Neural progenitor cell (in vitro differentiated cells): ENCODE results near the gene P2RY4.

Experiments used
- EZH2phosphoT487 ChIP-seq: fragments of 200-600 bp; sonication (generic); IDR thresholded peaks from 2 replicates; pipeline ENCODE4 v1.6.1; 2017; ENCODE audit warnings: antibody characterized with exemption
- TF ChIP-seq, protein P1 (sequence below): fragments of 200-600 bp; sonication (generic); IDR thresholded peaks from 2 replicates; pipeline ENCODE4 v1.5.1; 2017; ENCODE audit warnings: antibody characterized with exemption, mild to moderate bottlenecking

DNA sequence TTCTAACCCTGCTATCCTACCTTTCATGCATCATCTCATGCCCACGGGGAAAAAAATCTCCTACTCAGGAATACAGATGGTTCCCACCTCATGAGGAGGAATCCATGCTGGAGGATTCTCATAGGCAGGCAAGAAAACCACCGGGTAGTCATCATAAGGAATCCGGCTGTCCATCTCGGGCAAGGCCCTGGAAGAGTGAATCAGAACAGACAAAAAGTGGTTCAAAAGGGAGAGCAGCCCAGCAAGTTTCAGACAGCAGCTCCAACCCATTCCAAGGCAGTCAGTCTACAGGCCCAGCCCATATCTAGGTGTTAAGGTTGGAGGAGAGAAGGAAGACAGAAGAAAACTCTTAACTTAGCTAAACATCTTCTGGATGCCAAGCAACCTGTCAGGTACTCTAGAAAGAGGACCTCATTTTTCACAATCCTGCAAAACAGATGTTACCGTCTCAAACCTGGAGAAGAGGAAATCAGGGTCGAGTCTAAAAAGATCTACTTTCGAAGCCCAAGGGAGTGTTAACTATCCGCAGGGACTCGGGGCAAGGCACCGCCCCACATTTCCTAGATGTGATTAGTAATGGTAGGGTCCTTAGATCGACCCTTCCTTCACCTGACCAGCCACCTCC, 29.3 kb upstream of the P2RY4 start:
- TF ChIP-seq, protein P1, sequence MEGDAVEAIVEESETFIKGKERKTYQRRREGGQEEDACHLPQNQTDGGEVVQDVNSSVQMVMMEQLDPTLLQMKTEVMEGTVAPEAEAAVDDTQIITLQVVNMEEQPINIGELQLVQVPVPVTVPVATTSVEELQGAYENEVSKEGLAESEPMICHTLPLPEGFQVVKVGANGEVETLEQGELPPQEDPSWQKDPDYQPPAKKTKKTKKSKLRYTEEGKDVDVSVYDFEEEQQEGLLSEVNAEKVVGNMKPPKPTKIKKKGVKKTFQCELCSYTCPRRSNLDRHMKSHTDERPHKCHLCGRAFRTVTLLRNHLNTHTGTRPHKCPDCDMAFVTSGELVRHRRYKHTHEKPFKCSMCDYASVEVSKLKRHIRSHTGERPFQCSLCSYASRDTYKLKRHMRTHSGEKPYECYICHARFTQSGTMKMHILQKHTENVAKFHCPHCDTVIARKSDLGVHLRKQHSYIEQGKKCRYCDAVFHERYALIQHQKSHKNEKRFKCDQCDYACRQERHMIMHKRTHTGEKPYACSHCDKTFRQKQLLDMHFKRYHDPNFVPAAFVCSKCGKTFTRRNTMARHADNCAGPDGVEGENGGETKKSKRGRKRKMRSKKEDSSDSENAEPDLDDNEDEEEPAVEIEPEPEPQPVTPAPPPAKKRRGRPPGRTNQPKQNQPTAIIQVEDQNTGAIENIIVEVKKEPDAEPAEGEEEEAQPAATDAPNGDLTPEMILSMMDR: no peak
- no peak for TF ChIP-seq EZH2phosphoT487
